Tibial nerve (tissue), 4 donors: ENCODE results near the gene POU5F2. TPM values are rescaled to one million over a fixed set of nuclear protein-coding genes. Genes with fewer than 3 reads are reported as not detected.

Experiments
- DNase-seq, 2 donors: peaks; one replicate each; pipeline ENCODE4 v3.0.0-alpha.2; 2019; ENCODE audit warnings: low spot score in 2 of 2
- H3K27ac ChIP-seq, 4 donors: fragments of 200-600 bp; sonication (generic) in 3 of 4; one replicate each; pipeline ENCODE4 v1.5.1; 2017 to 2019; ENCODE audit warnings: mild to moderate bottlenecking in 1 of 4
- H3K27me3 ChIP-seq, 2 donors: fragments of 200-600 bp; sonication (generic) in 1 of 2; one replicate each; pipeline versions ENCODE4 v1.5.1 to v1.6.0; 2017 to 2019
- H3K36me3 ChIP-seq, 3 donors: fragments of 200-600 bp; sonication (generic); one replicate each; pipeline ENCODE4 v1.5.1; 2018 to 2019
- H3K4me1 ChIP-seq, 4 donors: fragments of 200-600 bp; sonication (generic) in 3 of 4; one replicate each; pipeline ENCODE4 v1.5.1; 2017 to 2019
- H3K4me3 ChIP-seq, 4 donors: fragments of 200-600 bp; sonication (generic) in 3 of 4; one replicate each; pipeline ENCODE4 v1.5.1; 2017 to 2019; ENCODE audit warnings: mild to moderate bottlenecking in 1 of 4, moderate library complexity in 1 of 4
- H3K9me3 ChIP-seq, 4 donors: fragments of 200-600 bp; sonication (generic) in 3 of 4; one replicate each; pipeline ENCODE4 v1.5.1; 2017 to 2019
- CTCF ChIP-seq, 5 experiments: fragments of 200-600 bp in 3 of 5; fragments of 450-650 bp in 2 of 5; sonication (generic) in 3 of 5; IDR thresholded peaks; one replicate each; pipeline ENCODE4 v1.5.1; 2016 to 2019; ENCODE audit warnings: antibody characterized with exemption in 5 of 5, mild to moderate bottlenecking in 3 of 5, moderate library complexity in 2 of 5
- EP300 ChIP-seq, 2 donors: sonication (generic); formaldehyde crosslinking; IDR thresholded peaks; one replicate each; pipeline ENCODE4 v1.6.1; 2017; ENCODE audit warnings: antibody characterized with exemption in 2 of 2, mild to moderate bottlenecking in 1 of 2
- POLR2A ChIP-seq, 2 donors: fragments of 450-650 bp; IDR thresholded peaks; one replicate each; pipeline ENCODE4 v1.6.1; 2017; ENCODE audit warnings: antibody characterized with exemption in 2 of 2, mild to moderate bottlenecking in 2 of 2, moderate library complexity in 2 of 2
- WGBS, 2 donors: methylation state at CpG; one replicate each; pipeline ENCODE4 v1.1.5; 2018; 5-methylcytosine and 5-hydroxymethylcytosine counted together
- total RNA-seq, 4 donors: library from RNA; depleted of rRNA; stranded (reverse); fragments of >200 nt; gene quantifications; one replicate each; pipeline ENCODE4 v1.1.0, GENCODE V29; 2016

The POU5F2 gene
- total RNA-seq, 4 donors from 2014 or later: 3.9 to 5.4 (median 5.0) TPM

GRCh38 chr5:93726595-93726994 is 14.8 kb downstream of the POU5F2 start:
- Histone ChIP-seq H3K27me3 (no peaks in the 10 kb centered on the region), H3K4me1 (no peaks in the 10 kb centered on the region), H3K9me3 (no peaks in the 10 kb centered on the region), H3K4me3 (no peak overlapping the region), H3K36me3 (no peaks in the 10 kb centered on the region), H3K27ac (no peak overlapping the region)
- no peak for DNase-seq
- no peak for TF ChIP-seq CTCF (IDR thresholded peaks at IDR 0.05)
- TF ChIP-seq POLR2A (IDR thresholded peaks at IDR 0.05): no peak
- no peak for TF ChIP-seq EP300 (IDR thresholded peaks at IDR 0.05)
- 91 to 93% methylated on average over 1 of the region's 1 CpG for WGBS, 2 donors

GRCh38 chr5:93724791-93725190 is 16.6 kb downstream of the POU5F2 start:
- no peaks in the 10 kb centered on the region for H3K4me1 ChIP-seq
- DNase-seq: no peak
- no peak overlapping the region for H3K27ac ChIP-seq
- H3K36me3 ChIP-seq: no peaks in the 10 kb centered on the region
- TF ChIP-seq CTCF (IDR thresholded peaks at IDR 0.05): no peak
- no peak for TF ChIP-seq POLR2A (IDR thresholded peaks at IDR 0.05)
- TF ChIP-seq EP300 (IDR thresholded peaks at IDR 0.05): no peak
- 87 to 93% methylated on average over 1 of the region's 1 CpG for WGBS, 2 donors
- H3K27me3 ChIP-seq: no peaks in the 10 kb centered on the region
- H3K9me3 ChIP-seq: no peaks in the 10 kb centered on the region
- no peak overlapping the region for H3K4me3 ChIP-seq

DNA sequence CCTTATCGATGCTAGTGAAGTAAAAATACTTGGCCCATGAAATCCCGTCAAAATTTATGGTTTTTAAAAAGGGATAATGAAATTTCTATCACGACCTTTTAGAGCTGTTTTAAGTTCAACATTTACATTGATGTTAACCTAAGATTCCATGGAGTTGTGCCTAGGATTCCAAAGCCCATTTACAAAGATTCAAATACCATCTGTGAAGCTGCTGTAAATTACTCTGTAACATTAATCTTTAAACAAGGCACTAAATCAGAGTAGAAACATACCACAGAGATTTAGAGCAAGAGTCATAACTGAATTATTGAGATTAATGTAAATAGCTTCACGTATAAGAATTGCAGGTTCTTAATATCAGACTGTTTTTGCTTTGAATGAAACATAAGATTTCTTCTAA is 17.7 kb downstream of the POU5F2 start:
- no peak for DNase-seq
- TF ChIP-seq POLR2A (IDR thresholded peaks at IDR 0.05): no peak
- no peak for TF ChIP-seq CTCF (IDR thresholded peaks at IDR 0.05)
- TF ChIP-seq EP300 (IDR thresholded peaks at IDR 0.05): no peak
- no peak overlapping the region for H3K27ac ChIP-seq
- H3K4me1 ChIP-seq: no peaks in the 10 kb centered on the region
- H3K4me3 ChIP-seq: no peak overlapping the region
- H3K36me3 ChIP-seq: no peaks in the 10 kb centered on the region
- 67 to 75% methylated on average over 4 of the region's 4 CpGs for WGBS, 2 donors
- no peaks in the 10 kb centered on the region for H3K27me3 ChIP-seq
- H3K9me3 ChIP-seq: no peaks in the 10 kb centered on the region

GRCh38 chr5:93723005-93723404 is 18.4 kb downstream of the POU5F2 start:
- Histone ChIP-seq H3K4me3 (no peak overlapping the region), H3K9me3 (no peaks in the 10 kb centered on the region), H3K27ac (no peak overlapping the region), H3K27me3 (no peaks in the 10 kb centered on the region), H3K4me1 (no peaks in the 10 kb centered on the region), H3K36me3 (no peaks in the 10 kb centered on the region)
- no peak for DNase-seq
- TF ChIP-seq POLR2A (IDR thresholded peaks at IDR 0.05): no peak
- TF ChIP-seq EP300 (IDR thresholded peaks at IDR 0.05): no peak
- no peak for TF ChIP-seq CTCF (IDR thresholded peaks at IDR 0.05)

DNA sequence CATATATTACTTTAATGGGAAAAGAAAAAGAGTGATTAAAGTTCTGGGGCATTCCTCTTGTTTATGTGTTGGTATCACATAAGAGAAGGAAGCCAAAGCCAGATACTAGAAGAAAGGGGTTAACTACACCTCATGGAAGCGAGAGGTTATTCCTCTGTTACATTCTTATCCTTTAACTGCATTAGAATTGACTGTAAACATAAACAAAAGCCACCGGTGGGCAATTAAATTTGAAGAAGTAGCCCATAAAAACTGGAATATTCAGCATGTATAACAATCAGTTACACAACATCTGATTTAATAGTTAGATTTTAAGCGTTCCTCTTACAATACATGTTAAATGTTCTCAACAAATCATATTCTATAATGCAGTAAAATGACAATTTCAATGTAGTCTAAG is 18.8 kb downstream of the POU5F2 start:
- no peaks in the 10 kb centered on the region for H3K9me3 ChIP-seq
- no peak for DNase-seq
- WGBS, 2 donors: 46 to 54% methylated on average over 3 of the region's 3 CpGs
- H3K27ac ChIP-seq: no peak overlapping the region
- H3K4me1 ChIP-seq: no peaks in the 10 kb centered on the region
- no peak overlapping the region for H3K4me3 ChIP-seq
- no peaks in the 10 kb centered on the region for H3K27me3 ChIP-seq
- no peak for TF ChIP-seq CTCF (IDR thresholded peaks at IDR 0.05)
- no peak for TF ChIP-seq EP300 (IDR thresholded peaks at IDR 0.05)
- no peak for TF ChIP-seq POLR2A (IDR thresholded peaks at IDR 0.05)
- H3K36me3 ChIP-seq: no peaks in the 10 kb centered on the region
